Body of pancreas (tissue), 4 donors: ENCODE results near the gene STK32B.

ENCODE experiments used
- POLR2A ChIP-seq, 3 donors: fragments of 450-650 bp; IDR thresholded peaks; one replicate each; pipeline ENCODE4 v1.6.1; 2016; ENCODE audit warnings: antibody characterized with exemption in 3 of 3, mild to moderate bottlenecking in 2 of 3
- TF ChIP-seq, protein P1 (sequence below), 7 experiments: fragments of 450-650 bp in 4 of 7; fragments of 200-600 bp in 3 of 7; sonication (generic) in 3 of 7; IDR thresholded peaks; one replicate each; pipeline ENCODE4 v1.5.1; 2016 to 2019; ENCODE audit warnings: antibody characterized with exemption in 7 of 7

DNA sequence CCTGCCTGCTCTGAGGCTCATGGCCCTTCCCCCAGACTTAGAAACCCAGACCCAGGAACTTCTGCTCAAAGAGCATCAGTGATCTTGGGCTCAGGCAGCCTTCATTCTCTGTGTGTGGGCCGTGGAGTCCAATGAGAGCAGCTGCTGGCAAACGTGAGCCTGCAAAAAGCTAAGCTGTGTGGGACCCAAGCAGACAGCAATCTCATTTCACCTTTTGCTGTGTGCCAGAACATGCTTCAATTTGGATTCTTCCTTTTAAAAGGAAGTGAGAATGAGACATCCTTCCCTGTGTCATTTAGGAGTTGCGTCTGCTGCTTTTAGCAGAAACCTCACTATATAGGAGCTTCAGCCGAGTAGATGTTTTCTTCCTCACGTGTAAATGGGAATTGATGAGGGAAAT is 418.6 kb downstream of the STK32B start:
- TF ChIP-seq, protein P1, sequence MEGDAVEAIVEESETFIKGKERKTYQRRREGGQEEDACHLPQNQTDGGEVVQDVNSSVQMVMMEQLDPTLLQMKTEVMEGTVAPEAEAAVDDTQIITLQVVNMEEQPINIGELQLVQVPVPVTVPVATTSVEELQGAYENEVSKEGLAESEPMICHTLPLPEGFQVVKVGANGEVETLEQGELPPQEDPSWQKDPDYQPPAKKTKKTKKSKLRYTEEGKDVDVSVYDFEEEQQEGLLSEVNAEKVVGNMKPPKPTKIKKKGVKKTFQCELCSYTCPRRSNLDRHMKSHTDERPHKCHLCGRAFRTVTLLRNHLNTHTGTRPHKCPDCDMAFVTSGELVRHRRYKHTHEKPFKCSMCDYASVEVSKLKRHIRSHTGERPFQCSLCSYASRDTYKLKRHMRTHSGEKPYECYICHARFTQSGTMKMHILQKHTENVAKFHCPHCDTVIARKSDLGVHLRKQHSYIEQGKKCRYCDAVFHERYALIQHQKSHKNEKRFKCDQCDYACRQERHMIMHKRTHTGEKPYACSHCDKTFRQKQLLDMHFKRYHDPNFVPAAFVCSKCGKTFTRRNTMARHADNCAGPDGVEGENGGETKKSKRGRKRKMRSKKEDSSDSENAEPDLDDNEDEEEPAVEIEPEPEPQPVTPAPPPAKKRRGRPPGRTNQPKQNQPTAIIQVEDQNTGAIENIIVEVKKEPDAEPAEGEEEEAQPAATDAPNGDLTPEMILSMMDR (IDR thresholded peaks at IDR 0.05), result no peak
- no peak for TF ChIP-seq POLR2A (IDR thresholded peaks at IDR 0.05)
